K562 (cell line): ENCODE results near the gene PSMC6. TPM values are rescaled to one million over a fixed set of nuclear protein-coding genes. Genes with fewer than 3 reads are reported as not detected.

Source experiments
- ARID3A ChIP-seq: IDR thresholded peaks from 2 replicates; pipeline ENCODE4 v1.6.1; 2012; ENCODE audit warnings: low read depth, low read length, improper control_type of control experiment, borderline replicate concordance
- ARNT ChIP-seq, 2 experiments: fragments of 450-650 bp; IDR thresholded peaks; 2 replicates each; pipeline ENCODE4 v1.6.1; 2016; ENCODE audit warnings: mild to moderate bottlenecking in 1 of 2
- CBX5 ChIP-seq: IDR thresholded peaks from 2 replicates; pipeline ENCODE4 v1.6.1; 2014; ENCODE audit warnings: low read depth, borderline replicate concordance
- EGR1 ChIP-seq: fragments of 450-650 bp; conservative IDR thresholded peaks from 2 replicates; pipeline ENCODE4 v1.6.1; 2017; ENCODE audit warnings: mild to moderate bottlenecking
- ETV5 ChIP-seq: sonication (generic); formaldehyde crosslinking; IDR thresholded peaks from 2 replicates; pipeline ENCODE4 v1.4.0; 2020; ENCODE audit warnings: low read depth, mild to moderate bottlenecking, missing genetic modification reagents
- FOXA3 ChIP-seq, 2 experiments: fragments of 450-650 bp in 1 of 2; sonication (generic) in 1 of 2; formaldehyde crosslinking; IDR thresholded peaks in 1 of 2; conservative IDR thresholded peaks in 1 of 2; 2 replicates each; pipeline versions ENCODE4 v1.4.0 to v1.8.0; 2020 to 2022; ENCODE audit warnings: mild to moderate bottlenecking in 2 of 2, missing genetic modification reagents in 1 of 2
- GABPA ChIP-seq: fragments of 200-800 bp; sonication (Bioruptor generic); conservative IDR thresholded peaks from 2 replicates; pipeline ENCODE4 v1.6.1; 2016; ENCODE audit warnings: low read depth, missing genetic modification characterization, missing compliant biosample characterization
- GATA2 ChIP-seq: sonication (generic); formaldehyde crosslinking; IDR thresholded peaks from 2 replicates; pipeline ENCODE4 v1.4.0; 2020; ENCODE audit warnings: mild to moderate bottlenecking, missing genetic modification reagents
- GTF2F1 ChIP-seq: IDR thresholded peaks from 2 replicates; pipeline ENCODE4 v1.6.1; 2011; ENCODE audit warnings: low read depth, low read length, improper control_type of control experiment
- JUND ChIP-seq, 2 experiments: IDR thresholded peaks; 2 replicates in 1 of 2; 3 replicates in 1 of 2; pipeline ENCODE4 v1.6.1; 2011; ENCODE audit warnings: borderline replicate concordance in 2 of 2, low read depth in 2 of 2, low read length in 2 of 2, improper control_type of control experiment in 1 of 2, missing biosample characterization in 1 of 2, missing genetic modification characterization in 1 of 2, missing genetic modification reagents in 1 of 2
- KDM4B ChIP-seq, 2 experiments: fragments of 450-650 bp in 1 of 2; sonication (generic) in 1 of 2; IDR thresholded peaks; 2 replicates each; pipeline ENCODE4 v1.6.1; 2016 to 2017; ENCODE audit warnings: borderline replicate concordance in 2 of 2, antibody characterized with exemption in 1 of 2, low read depth in 1 of 2, mild to moderate bottlenecking in 1 of 2
- MAZ ChIP-seq, 2 experiments: fragments of 450-650 bp in 1 of 2; sonication (generic) in 1 of 2; formaldehyde crosslinking; IDR thresholded peaks in 1 of 2; conservative IDR thresholded peaks in 1 of 2; 2 replicates each; pipeline versions ENCODE4 v1.4.0 to v1.5.0; 2020; ENCODE audit warnings: mild to moderate bottlenecking in 1 of 2, missing genetic modification reagents in 1 of 2
- MEIS2 ChIP-seq: fragments of 450-650 bp; IDR thresholded peaks from 2 replicates; pipeline ENCODE4 v1.6.1; 2014; ENCODE audit warnings: mild to moderate bottlenecking; ENCODE audit not compliant: partially characterized antibody
- MITF ChIP-seq: IDR thresholded peaks from 2 replicates; pipeline ENCODE4 v1.6.1; 2014; ENCODE audit warnings: antibody characterized with exemption
- NCOA6 ChIP-seq: fragments of 450-650 bp; IDR thresholded peaks from 2 replicates; pipeline ENCODE4 v1.6.1; 2017; ENCODE audit warnings: mild to moderate bottlenecking
- NR2C2 ChIP-seq, 2 experiments: fragments of 200-800 bp in 1 of 2; sonication (Bioruptor generic) in 1 of 2; sonication (generic) in 1 of 2; formaldehyde crosslinking in 1 of 2; IDR thresholded peaks; 2 replicates each; pipeline versions ENCODE4 v1.6.1 to v1.8.0; 2016 to 2022; ENCODE audit warnings: mild to moderate bottlenecking in 1 of 2, missing compliant biosample characterization in 1 of 2, missing genetic modification characterization in 1 of 2, missing genetic modification reagents in 1 of 2
- RBFOX2 ChIP-seq: fragments of 200-400 bp; formaldehyde crosslinking; IDR thresholded peaks from 2 replicates; pipeline ENCODE4 v1.6.1; 2017; ENCODE audit warnings: low read depth, mild to moderate bottlenecking, low read length, moderate library complexity
- SMAD1 ChIP-seq: fragments of 150-350 bp; IDR thresholded peaks from 2 replicates; pipeline ENCODE4 v1.6.1; 2014; ENCODE audit warnings: low read length, low read depth; ENCODE audit not compliant: partially characterized antibody
- SRSF7 ChIP-seq: fragments of 200-400 bp; formaldehyde crosslinking; optimal IDR thresholded peaks from 2 replicates; pipeline ENCODE3; 2017; ENCODE audit warnings: mild to moderate bottlenecking, low read depth, low read length
- TRIM24 ChIP-seq, 2 experiments: fragments of 450-650 bp; IDR thresholded peaks; 2 replicates each; pipeline ENCODE4 v1.6.1; 2016
- ZBTB8A ChIP-seq: fragments of 450-650 bp; IDR thresholded peaks from 2 replicates; pipeline ENCODE4 v1.6.1; 2018; ENCODE audit warnings: mild to moderate bottlenecking, moderate library complexity; ENCODE audit not compliant: partially characterized antibody
- ZNF395 ChIP-seq: fragments of 200-800 bp; sonication (Bioruptor generic); IDR thresholded peaks from 2 replicates; pipeline ENCODE4 v1.6.1; 2017; ENCODE audit warnings: missing genetic modification characterization, missing compliant biosample characterization
- ZNF444 ChIP-seq: fragments of 250-450 bp; sonication (Bioruptor Pico); IDR thresholded peaks from 2 replicates; pipeline ENCODE4 v1.4.0; 2020; ENCODE audit warnings: mild to moderate bottlenecking, moderate library complexity
- ZNF551 ChIP-seq: fragments of 250-450 bp; sonication (Bioruptor Pico); IDR thresholded peaks from 2 replicates; pipeline ENCODE4 v1.5.0; 2021; ENCODE audit warnings: mild to moderate bottlenecking, moderate library complexity
- ZSCAN32 ChIP-seq: fragments of 450-650 bp; formaldehyde crosslinking; IDR thresholded peaks from 2 replicates; pipeline ENCODE4 v1.4.0; 2020; ENCODE audit warnings: mild to moderate bottlenecking, moderate library complexity
- polyA plus RNA-seq, 8 experiments: library from polyadenylated mRNA; depleted of rRNA in 4 of 8; stranded (reverse) in 5 of 8; unstranded in 3 of 8; fragments of >200 nt; fragmentation: Nextera tagmentation in 2 of 8; fragmentation: Illumina TruSeq in 1 of 8; extraction: Ambion mirVana in 2 of 8; extraction: Trizol in 1 of 8; gene quantifications; 2 replicates each; pipeline versions ENCODE4 v1.2.1 to v1.2.3, GENCODE V29; 2011 to 2014; ENCODE audit warnings: inconsistent platforms in 1 of 8, missing spikeins in 1 of 8
- total RNA-seq, 7 experiments: library from RNA; depleted of rRNA in 6 of 7; stranded (reverse); fragments of >200 nt in 6 of 7; fragmentation: Illumina TruSeq in 2 of 7; extraction: Trizol in 2 of 7; gene quantifications; 2 replicates each; pipeline versions ENCODE4 v1.2.1 to v1.2.3, GENCODE V29; 2011 to 2021; ENCODE audit warnings: low replicate concordance in 1 of 7

The PSMC6 gene
- total and polyA plus RNA-seq, 9 of the 15 experiments (the other 6 are each of a cell fraction or from before 2014, with no cell fraction given), result 91.4 to 224 (median 182) TPM

- TF ChIP-seq CBX5 (no peak), SRSF7 (no peak), EGR1 (peak; percentile 35; the same call in 1 of the 2 replicates), ZNF551 (no peak), ARID3A (no peak), MAZ (CRISPR knock-in tag; conservative IDR thresholded peaks at IDR 0.05 in 1 of 2, IDR thresholded peaks at IDR 0.05 in 1 of 2) (no peak), TRIM24 (IDR thresholded peaks at IDR 0.05) (no peak), SMAD1 (no peak), NR2C2 (CRISPR knock-in tag; IDR thresholded peaks at IDR 0.05) (no peak), NR2C2 (tag; IDR thresholded peaks at IDR 0.05) (no peak), ZNF444 (CRISPR knock-in tag) (no peak), ETV5 (CRISPR knock-in tag) (no peak), GTF2F1 (no peak), MEIS2 (peak; percentile 56), NCOA6 (no peak), RBFOX2 (no peak), MITF (no peak), ZSCAN32 (CRISPR knock-in tag) (no peak), ARNT (IDR thresholded peaks at IDR 0.05) (no peak), ZNF395 (CRISPR knock-in tag) (0 out of 2 replicates have a peak, but pooled peaks have one; percentile 12), FOXA3 (CRISPR knock-in tag; conservative IDR thresholded peaks at IDR 0.05 in 1 of 2, IDR thresholded peaks at IDR 0.05 in 1 of 2) (0 out of 4 replicates have a peak, but pooled peaks of 1 of the 2 experiments have one; percentile 23), ZBTB8A (no peak), GABPA (tag) (no peak), KDM4B (IDR thresholded peaks at IDR 0.05; ENCODE audit: borderline replicate concordance in 2 of 2, low read depth in 1 of 2) (no peak), GATA2 (CRISPR knock-in tag) (peak; percentile 39; the same call in 1 of the 2 replicates), JUND (IDR thresholded peaks at IDR 0.05; ENCODE audit: borderline replicate concordance, low read depth, low read length) (peak; percentile 17; the same call in 1 of the 2 replicates), JUND (tag; IDR thresholded peaks at IDR 0.05; ENCODE audit: borderline replicate concordance, low read depth, low read length) (no peak; the same call in 2 of the 3 replicates)
Observed at GRCh38 chr14:52706286-52706685, 714 bp upstream of the PSMC6 start (continued).
